ENCODE measurements around the gene NR3C2.

DNA sequence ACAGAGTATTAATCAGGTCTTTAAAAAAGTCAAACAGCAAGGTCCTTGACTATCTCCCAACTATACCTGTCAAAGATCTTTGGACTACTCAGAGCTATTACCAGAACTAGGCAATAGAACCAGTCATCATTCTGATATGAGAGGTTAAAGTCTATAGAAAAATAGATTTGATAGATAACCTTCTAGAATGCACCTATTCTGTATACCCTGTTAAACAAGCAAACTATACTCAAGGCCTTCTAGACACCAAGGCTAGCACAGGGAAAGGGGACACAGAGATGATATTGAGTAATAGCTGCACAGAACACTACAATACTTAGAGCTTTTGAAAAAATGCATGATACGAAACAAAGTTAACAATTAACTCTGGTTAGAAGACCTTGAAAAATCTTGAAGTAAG lies 149.5 kb downstream of the NR3C2 start:
- TF ChIP-seq, protein P1, sequence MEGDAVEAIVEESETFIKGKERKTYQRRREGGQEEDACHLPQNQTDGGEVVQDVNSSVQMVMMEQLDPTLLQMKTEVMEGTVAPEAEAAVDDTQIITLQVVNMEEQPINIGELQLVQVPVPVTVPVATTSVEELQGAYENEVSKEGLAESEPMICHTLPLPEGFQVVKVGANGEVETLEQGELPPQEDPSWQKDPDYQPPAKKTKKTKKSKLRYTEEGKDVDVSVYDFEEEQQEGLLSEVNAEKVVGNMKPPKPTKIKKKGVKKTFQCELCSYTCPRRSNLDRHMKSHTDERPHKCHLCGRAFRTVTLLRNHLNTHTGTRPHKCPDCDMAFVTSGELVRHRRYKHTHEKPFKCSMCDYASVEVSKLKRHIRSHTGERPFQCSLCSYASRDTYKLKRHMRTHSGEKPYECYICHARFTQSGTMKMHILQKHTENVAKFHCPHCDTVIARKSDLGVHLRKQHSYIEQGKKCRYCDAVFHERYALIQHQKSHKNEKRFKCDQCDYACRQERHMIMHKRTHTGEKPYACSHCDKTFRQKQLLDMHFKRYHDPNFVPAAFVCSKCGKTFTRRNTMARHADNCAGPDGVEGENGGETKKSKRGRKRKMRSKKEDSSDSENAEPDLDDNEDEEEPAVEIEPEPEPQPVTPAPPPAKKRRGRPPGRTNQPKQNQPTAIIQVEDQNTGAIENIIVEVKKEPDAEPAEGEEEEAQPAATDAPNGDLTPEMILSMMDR (IDR thresholded peaks at IDR 0.05), result no peak
- TF ChIP-seq POLR2A (IDR thresholded peaks at IDR 0.05), result no peak

Measured in tibial nerve (tissue), 3 donors.